Kidney epithelial cell (primary cell): Measurements from ENCODE around the gene DLL1. TPM values are rescaled to one million over a fixed set of nuclear protein-coding genes. Genes with fewer than 3 reads are reported as not detected.

ENCODE experiments used
- DNase-seq: peaks from one replicate; pipeline ENCODE4 v3.0.0-alpha.2; 2010; ENCODE audit warnings: low read depth
- H3K27me3 ChIP-seq: 2 replicates; pipeline ENCODE4 v1.6.0; 2011; ENCODE audit warnings: low read length; ENCODE audit not compliant: control insufficient read depth, insufficient read depth
- H3K36me3 ChIP-seq: 2 replicates; pipeline ENCODE4 v1.5.1; 2011; ENCODE audit warnings: low read length; ENCODE audit not compliant: control insufficient read depth, insufficient read depth
- H3K4me3 ChIP-seq: 2 replicates; pipeline ENCODE4 v1.5.1; 2011; ENCODE audit warnings: low read depth, mild to moderate bottlenecking, control low read depth, low read length
- total RNA-seq: library from RNA; depleted of rRNA; stranded (reverse); fragments of >200 nt; gene quantifications from 2 replicates; pipeline ENCODE4 v1.2.3, GENCODE V29; 2015
- TF ChIP-seq, protein P1 (sequence below): IDR thresholded peaks from 2 replicates; pipeline ENCODE4 v1.5.1; 2011; ENCODE audit warnings: mild to moderate bottlenecking, moderate library complexity, low read length, control low read depth, inconsistent platforms; ENCODE audit not compliant: insufficient read depth, poor library complexity, severe bottlenecking

DLL1 gene
- total RNA-seq, 1 donor from 2014 or later = 3.8 TPM

GRCh38 chr6:170273191-170273590 is 17.7 kb downstream of the DLL1 start:
- H3K4me3 ChIP-seq = no peak overlapping the region
- H3K27me3 ChIP-seq = peaks cover 27% of the 10 kb centered on the region
- DNase-seq = no peak
- TF ChIP-seq, protein P1, sequence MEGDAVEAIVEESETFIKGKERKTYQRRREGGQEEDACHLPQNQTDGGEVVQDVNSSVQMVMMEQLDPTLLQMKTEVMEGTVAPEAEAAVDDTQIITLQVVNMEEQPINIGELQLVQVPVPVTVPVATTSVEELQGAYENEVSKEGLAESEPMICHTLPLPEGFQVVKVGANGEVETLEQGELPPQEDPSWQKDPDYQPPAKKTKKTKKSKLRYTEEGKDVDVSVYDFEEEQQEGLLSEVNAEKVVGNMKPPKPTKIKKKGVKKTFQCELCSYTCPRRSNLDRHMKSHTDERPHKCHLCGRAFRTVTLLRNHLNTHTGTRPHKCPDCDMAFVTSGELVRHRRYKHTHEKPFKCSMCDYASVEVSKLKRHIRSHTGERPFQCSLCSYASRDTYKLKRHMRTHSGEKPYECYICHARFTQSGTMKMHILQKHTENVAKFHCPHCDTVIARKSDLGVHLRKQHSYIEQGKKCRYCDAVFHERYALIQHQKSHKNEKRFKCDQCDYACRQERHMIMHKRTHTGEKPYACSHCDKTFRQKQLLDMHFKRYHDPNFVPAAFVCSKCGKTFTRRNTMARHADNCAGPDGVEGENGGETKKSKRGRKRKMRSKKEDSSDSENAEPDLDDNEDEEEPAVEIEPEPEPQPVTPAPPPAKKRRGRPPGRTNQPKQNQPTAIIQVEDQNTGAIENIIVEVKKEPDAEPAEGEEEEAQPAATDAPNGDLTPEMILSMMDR = no peak
- H3K36me3 ChIP-seq = no peaks in the 10 kb centered on the region

DNA sequence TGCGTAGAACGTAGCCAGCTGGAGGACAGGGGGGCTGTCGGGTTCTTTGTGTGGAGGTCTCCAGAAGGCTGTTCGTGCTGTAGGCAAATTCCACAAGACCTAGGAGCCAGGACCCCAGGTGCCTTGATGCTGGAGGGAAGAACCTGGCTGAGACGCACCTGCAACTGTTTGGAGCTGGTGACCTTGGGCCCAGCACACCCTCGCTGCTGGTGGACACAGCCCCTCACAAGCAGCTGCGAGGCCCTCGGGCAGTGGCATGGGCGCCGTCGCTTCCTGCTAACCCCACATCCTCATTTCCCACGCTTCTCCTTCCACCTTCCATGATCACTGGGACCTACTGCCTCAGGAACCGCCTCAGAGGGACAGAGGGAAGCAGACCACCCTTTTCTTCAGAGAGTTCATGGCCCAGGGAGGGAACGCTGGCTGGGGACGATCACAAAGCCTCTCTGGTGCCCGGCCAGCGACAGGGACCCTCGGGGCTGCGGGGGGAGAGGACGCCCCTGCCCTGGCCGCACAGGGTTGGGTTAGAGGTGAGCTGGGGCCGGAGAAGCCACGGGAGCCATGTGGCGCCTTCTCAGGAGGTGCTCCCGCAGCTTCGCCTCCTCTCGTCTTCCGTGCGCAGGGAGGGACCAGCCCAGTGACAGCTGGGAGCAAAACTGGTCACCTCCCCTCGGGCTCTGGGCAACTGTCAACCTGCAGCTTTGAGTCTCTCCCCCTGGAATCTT is 18.4 kb downstream of the DLL1 start:
- TF ChIP-seq, protein P1 = no peak
- no peaks in the 10 kb centered on the region for H3K36me3 ChIP-seq
- H3K4me3 ChIP-seq = no peak overlapping the region
- DNase-seq = no peak
- H3K27me3 ChIP-seq = peaks cover 27% of the 10 kb centered on the region

GRCh38 chr6:170271771-170272314 is 19.0 kb downstream of the DLL1 start:
- no peak for DNase-seq
- Histone ChIP-seq H3K4me3 (no peak overlapping the region), H3K27me3 (peaks cover 27% of the 10 kb centered on the region), H3K36me3 (no peaks in the 10 kb centered on the region)
- TF ChIP-seq, protein P1 = no peak

- Histone ChIP-seq H3K27me3 (peaks cover 27% of the 10 kb centered on the region), H3K36me3 (no peaks in the 10 kb centered on the region), H3K4me3 (no peak overlapping the region)
- no peak for DNase-seq
- TF ChIP-seq, protein P1 = no peak
These were observed 19.8 kb downstream of the DLL1 start for GRCh38 chr6:170270984-170271593.

- TF ChIP-seq, protein P1 = no peak
- no peak overlapping the region for H3K4me3 ChIP-seq
- H3K27me3 ChIP-seq = peaks cover 24% of the 10 kb centered on the region
- H3K36me3 ChIP-seq = no peaks in the 10 kb centered on the region
- no peak for DNase-seq
These were observed 20.9 kb downstream of the DLL1 start for GRCh38 chr6:170269846-170270541.
